ENCODE measurements around the gene DLX1.

The DLX1 gene

GRCh38 chr2:172088245-172089004 lies 3.1 kb downstream of the DLX1 start:
- FAIRE-seq = no peak

- no peak for FAIRE-seq
Observed at GRCh38 chr2:172089005-172089504, 3.7 kb downstream of the DLX1 start.

GRCh38 chr2:172089633-172090032 lies 4.3 kb downstream of the DLX1 start:
- FAIRE-seq = no peak

GRCh38 chr2:172090044-172090961 lies 5.0 kb downstream of the DLX1 start:
- FAIRE-seq = no peak

GRCh38 chr2:172091000-172091641 lies 5.8 kb downstream of the DLX1 start:
- no peak for FAIRE-seq

GRCh38 chr2:172091761-172092566 lies 6.7 kb downstream of the DLX1 start:
- no peak for FAIRE-seq

- FAIRE-seq = no peak
Observed at GRCh38 chr2:172092716-172093415, 7.6 kb downstream of the DLX1 start.

- no peak for FAIRE-seq
Observed at GRCh38 chr2:172093416-172094293, 8.3 kb downstream of the DLX1 start.

GRCh38 chr2:172094294-172095145 lies 9.2 kb downstream of the DLX1 start:
- no peak for FAIRE-seq

- FAIRE-seq = no peak
Observed at GRCh38 chr2:172095146-172095904, 10.0 kb downstream of the DLX1 start.

- FAIRE-seq = no peak
Observed at GRCh38 chr2:172095905-172096625, 10.8 kb downstream of the DLX1 start.

- FAIRE-seq = no peak
Observed at GRCh38 chr2:172096626-172097547, 11.6 kb downstream of the DLX1 start.

- FAIRE-seq = no peak
Observed at GRCh38 chr2:172097557-172098131, 12.3 kb downstream of the DLX1 start.

- no peak for FAIRE-seq
Observed at GRCh38 chr2:172098287-172098649, 13.0 kb downstream of the DLX1 start.

- FAIRE-seq = no peak
Observed at GRCh38 chr2:172098650-172099471, 13.6 kb downstream of the DLX1 start.

Measured in islet of Langerhans (tissue), 1 donor.